HG02852 (cell line): ENCODE measurements around the gene ADARB1.
A peak's percentile ranks its signal among the peaks of the same experiment; 100 is the strongest.

ENCODE experiments used
- ATAC-seq: cut with Tn5 transposase; IDR thresholded peaks from one replicate; pipeline ENCODE4 v1.9.1; 2021; ENCODE audit warnings: mild to moderate bottlenecking, moderate library complexity; ENCODE audit not compliant: unreplicated experiment

ADARB1 gene

GRCh38 chr21:45146801-45147200 lies 72.4 kb downstream of the ADARB1 start:
- ATAC-seq: no peak

- ATAC-seq: no peak
These were observed 73.3 kb downstream of the ADARB1 start for GRCh38 chr21:45147473-45148315.

DNA sequence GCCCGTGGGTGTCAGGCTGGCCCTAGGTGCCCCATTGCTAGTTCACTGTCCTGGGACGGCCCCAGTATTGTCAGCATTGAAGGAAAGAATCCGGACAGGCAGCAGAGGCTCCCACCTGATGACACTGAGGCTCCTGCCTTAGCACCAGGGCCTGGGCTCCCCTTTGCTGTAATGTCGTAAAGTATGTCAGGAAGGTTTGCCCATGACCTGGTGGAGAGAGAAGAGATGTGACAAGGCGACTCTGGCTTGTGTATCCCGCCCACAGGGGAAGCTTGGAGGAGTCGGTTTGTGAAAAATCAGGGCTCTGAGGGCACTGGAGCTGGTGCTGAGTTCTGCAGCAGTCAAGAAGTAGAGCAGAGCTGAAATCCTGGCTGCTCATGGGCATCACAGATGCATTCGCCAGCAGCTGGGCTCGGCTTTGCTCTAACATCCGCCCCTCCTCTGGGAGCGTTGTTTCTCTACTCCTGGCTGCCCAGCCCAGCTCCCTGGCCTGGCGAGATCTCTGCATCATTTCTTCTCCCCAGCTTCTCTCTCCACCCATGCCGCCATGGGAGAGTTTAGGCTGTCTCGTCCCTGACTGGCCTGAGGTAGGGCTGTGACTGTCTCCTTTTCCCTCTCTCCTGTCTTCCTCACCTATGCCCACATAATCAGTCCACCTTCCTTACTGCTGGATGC lies 74.1 kb downstream of the ADARB1 start:
- ATAC-seq: no peak

DNA sequence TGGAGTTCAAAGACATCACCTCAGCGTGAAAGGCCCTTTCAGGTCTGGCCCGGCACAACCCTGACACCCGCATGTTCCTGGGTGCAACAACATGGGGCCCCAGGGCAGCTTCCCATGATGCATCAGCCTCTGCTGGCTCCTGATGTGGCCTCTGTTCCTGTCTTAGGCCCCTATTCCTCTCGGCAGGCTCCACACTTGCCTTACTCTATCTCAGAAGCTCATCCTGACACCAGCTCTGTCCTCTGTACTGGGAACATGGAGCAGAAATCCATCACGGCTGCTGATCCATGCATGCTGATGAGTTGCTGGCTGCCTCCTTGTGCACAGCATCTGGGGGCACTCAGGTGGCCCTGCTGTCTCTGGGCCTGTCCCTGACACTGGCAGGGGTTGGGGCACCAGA lies 74.6 kb downstream of the ADARB1 start:
- no peak for ATAC-seq

- no peak for ATAC-seq
These were observed 76.3 kb downstream of the ADARB1 start for GRCh38 chr21:45150638-45151131.

GRCh38 chr21:45151445-45152160 lies 77.2 kb downstream of the ADARB1 start:
- no peak for ATAC-seq

- peak; percentile 43 for ATAC-seq
These were observed 77.9 kb downstream of the ADARB1 start for GRCh38 chr21:45152265-45152746.

GRCh38 chr21:45153358-45154318 lies 79.3 kb downstream of the ADARB1 start:
- ATAC-seq: no peak

DNA sequence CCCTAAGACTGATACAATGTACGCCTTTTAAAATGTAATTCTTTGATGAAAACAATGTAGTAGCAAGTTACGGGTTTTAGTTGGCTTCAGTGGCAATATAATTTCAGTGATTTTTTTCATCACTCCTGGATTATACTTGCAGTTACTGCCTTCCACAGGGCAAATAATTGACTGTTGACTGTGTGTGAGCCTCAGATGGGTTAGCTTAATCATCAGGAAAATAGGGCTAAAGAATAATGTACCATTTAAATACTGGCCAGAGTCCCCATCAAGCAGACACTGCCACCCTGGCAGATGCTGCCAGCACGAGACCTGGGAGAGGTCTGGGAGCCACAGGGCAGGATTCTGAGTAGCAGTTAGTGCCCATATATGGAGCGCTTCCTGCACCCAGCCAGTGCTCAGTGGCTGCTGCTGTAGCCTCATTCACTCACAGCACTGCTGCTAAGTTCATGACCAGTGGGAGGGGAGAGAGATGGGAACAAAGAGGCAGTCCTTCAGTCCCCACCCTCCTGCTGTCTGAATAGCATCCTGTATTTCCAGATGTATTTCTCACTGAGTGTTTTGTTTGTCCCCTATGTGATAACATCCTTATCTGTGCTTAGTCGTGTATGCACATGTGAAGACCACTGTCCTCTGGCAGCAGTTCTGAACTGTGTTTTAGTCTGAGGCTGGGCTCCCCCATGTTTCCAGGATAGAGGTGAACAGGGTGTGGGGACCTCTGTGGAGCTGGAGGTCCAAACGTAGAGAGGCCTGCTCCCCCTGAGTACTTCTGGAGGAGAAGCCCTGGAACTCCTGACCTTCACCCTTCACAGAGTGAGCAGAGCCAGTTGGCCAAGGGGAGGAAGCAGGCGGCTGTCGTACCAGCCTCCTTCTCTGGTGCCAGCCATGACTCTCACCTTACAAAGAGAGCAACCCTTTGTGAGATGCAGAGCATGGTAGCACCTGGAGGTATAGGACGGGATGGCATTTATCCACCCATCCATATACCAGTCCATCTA lies 80.4 kb downstream of the ADARB1 start:
- no peak for ATAC-seq

DNA sequence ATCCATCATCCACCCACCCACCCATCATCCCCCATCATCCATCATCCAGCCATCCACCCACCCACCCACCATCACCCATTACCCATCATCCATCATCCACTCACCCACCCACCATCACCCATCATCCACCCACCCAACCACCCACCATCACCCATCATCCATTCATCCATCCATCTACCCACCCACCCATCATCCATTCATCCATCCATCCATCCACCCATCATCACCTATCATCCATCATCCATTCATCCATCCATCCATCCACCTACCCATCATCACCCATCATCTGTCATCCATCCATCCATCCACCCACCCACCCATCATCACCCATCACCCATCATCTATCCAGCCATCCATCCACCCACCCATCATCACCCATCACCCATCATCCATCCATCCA lies 81.5 kb downstream of the ADARB1 start:
- no peak for ATAC-seq

DNA sequence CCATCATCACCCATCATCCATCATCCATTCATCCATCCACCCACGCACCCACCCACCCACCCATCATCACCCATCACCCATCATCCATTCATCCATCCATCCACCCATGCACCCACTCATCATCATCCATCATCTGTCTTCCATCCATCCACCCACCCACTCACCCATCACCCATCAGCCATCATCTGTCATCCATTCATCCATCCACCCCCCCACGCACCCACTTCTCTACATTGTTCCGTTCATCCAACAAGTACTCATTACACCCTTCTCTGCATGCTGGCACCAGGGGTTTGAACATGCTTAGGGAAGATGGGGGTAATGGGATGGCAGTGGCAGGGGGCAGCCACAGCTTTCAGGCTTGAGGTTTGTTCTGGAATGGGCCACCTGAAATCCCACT lies 82.1 kb downstream of the ADARB1 start:
- no peak for ATAC-seq

DNA sequence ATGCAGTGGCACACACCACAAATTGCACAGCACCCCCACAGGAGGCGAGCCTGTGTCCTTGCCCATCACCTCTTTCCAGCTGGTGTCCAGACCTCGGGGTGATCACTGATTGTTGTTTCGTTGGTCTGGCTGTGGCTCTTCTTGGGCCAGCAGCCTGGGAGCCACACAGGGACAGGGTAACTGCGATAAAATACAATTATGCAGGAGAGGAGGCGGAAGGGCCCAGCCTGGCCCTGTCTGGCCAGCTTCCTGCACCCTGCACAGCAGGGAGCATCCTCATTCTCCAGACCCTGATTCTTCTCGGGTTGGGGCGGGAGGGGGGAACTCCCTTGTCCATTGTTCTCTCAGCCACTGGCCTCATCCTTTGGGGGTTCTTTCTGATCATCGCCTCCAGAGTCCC lies 83.6 kb downstream of the ADARB1 start:
- no peak for ATAC-seq

- no peak for ATAC-seq
These were observed 84.4 kb downstream of the ADARB1 start for GRCh38 chr21:45158491-45159423.

DNA sequence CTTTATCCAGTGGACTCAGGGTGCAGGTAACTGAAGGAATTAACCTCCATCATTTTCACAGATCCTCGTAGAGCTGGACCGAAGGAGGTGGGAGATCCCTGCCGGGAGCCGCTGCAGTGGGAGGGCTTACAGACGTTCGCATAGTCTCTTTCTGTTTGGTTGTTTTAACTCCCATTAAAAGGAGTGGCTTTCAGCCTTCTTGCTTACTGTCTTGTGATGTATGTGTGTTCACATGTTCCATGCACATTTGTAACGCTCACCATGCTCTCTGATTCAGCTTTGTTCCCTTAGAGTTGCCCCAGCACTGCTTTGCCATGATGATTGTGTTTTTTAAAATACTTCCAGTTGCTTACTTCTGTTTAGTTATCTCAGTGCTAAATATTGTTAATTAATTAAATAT lies 85.8 kb downstream of the ADARB1 start:
- ATAC-seq: no peak

GRCh38 chr21:45161038-45161945 lies 86.9 kb downstream of the ADARB1 start:
- no peak for ATAC-seq

GRCh38 chr21:45162115-45162514 lies 87.7 kb downstream of the ADARB1 start:
- ATAC-seq: no peak

DNA sequence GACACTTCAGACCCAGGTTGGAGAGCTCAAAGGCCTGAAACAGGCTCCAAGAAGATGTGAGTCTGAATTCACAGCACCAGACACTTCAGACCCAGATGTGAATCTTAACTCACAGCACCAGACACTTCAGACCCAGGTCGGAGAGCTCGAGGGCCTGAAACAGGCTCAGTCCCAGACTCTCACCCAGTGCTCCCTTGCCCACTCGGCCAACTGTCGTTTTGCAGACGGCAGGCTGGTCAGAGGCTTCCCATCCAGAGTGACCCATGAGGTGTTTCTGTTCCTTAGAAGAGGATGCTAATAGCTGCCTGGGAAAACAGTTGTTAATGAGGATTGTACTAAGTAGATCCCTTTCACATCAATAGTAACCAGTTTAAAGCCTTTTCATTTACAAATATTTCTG lies 88.4 kb downstream of the ADARB1 start:
- ATAC-seq: no peak
